SK-N-SH treated with all-trans-retinoic acid at 6 μM for 48 hours (cell line): ENCODE measurements around the gene GRM7.

ENCODE experiments used
- ATAC-seq: fragments of 200-7000 bp; cut with Tn5 transposase; 3 replicates; pipeline ENCODE4 v1.9.1; 2020; ENCODE audit warnings: mild to moderate bottlenecking, moderate library complexity
- CSDC2 ChIP-seq: fragments of 250-450 bp; sonication (Bioruptor Pico); IDR thresholded peaks from 2 replicates; pipeline ENCODE4 v1.5.0; 2020; ENCODE audit warnings: mild to moderate bottlenecking, moderate library complexity
- ESRRG ChIP-seq: fragments of 250-450 bp; sonication (Bioruptor Pico); IDR thresholded peaks from 2 replicates; pipeline ENCODE4 v1.6.1; 2021; ENCODE audit warnings: mild to moderate bottlenecking
- GLIS3 ChIP-seq: fragments of 250-450 bp; sonication (Bioruptor Pico); IDR thresholded peaks from 2 replicates; pipeline ENCODE4 v1.5.0; 2020; ENCODE audit warnings: mild to moderate bottlenecking, moderate library complexity
- ISL1 ChIP-seq: fragments of 250-450 bp; sonication (Bioruptor Pico); IDR thresholded peaks from 2 replicates; pipeline ENCODE4 v2.1.2; 2022; ENCODE audit warnings: mild to moderate bottlenecking, moderate library complexity
- OSR1 ChIP-seq: fragments of 250-450 bp; sonication (Bioruptor Pico); IDR thresholded peaks from 2 replicates; pipeline ENCODE4 v1.8.0; 2022; ENCODE audit warnings: moderate library complexity, mild to moderate bottlenecking, inconsistent platforms
- RARB ChIP-seq: fragments of 250-450 bp; sonication (Bioruptor Pico); IDR thresholded peaks from 2 replicates; pipeline ENCODE4 v1.8.0; 2021; ENCODE audit warnings: mild to moderate bottlenecking, moderate library complexity
- SNAI2 ChIP-seq: fragments of 250-450 bp; sonication (Bioruptor Pico); IDR thresholded peaks from 2 replicates; pipeline ENCODE4 v1.5.0; 2020; ENCODE audit warnings: mild to moderate bottlenecking, moderate library complexity
- TCF4 ChIP-seq: fragments of 250-450 bp; sonication (Bioruptor Pico); IDR thresholded peaks from 2 replicates; pipeline ENCODE4 v1.8.0; 2021; ENCODE audit warnings: mild to moderate bottlenecking, moderate library complexity, borderline replicate concordance
- TOX ChIP-seq: fragments of 250-450 bp; sonication (Bioruptor Pico); IDR thresholded peaks from 2 replicates; pipeline ENCODE4 v1.8.0; 2021; ENCODE audit warnings: mild to moderate bottlenecking, moderate library complexity, borderline replicate concordance
- ZC3H10 ChIP-seq: fragments of 250-450 bp; sonication (Bioruptor Pico); IDR thresholded peaks from 2 replicates; pipeline ENCODE4 v1.5.1; 2021; ENCODE audit warnings: mild to moderate bottlenecking, moderate library complexity
- ZFP30 ChIP-seq: fragments of 450-650 bp; formaldehyde crosslinking; IDR thresholded peaks from 2 replicates; pipeline ENCODE4 v1.5.0; 2022; ENCODE audit warnings: mild to moderate bottlenecking, moderate library complexity
- ZNF565 ChIP-seq: fragments of 450-650 bp; formaldehyde crosslinking; conservative IDR thresholded peaks from 2 replicates; pipeline ENCODE4 v1.5.0; 2020; ENCODE audit warnings: low read depth, mild to moderate bottlenecking, moderate library complexity
- ZNF70 ChIP-seq: fragments of 450-650 bp; formaldehyde crosslinking; IDR thresholded peaks from 2 replicates; pipeline ENCODE4 v1.5.0; 2020; ENCODE audit warnings: mild to moderate bottlenecking, moderate library complexity
- TF ChIP-seq, protein P1 (sequence below): fragments of 250-450 bp; sonication (Bioruptor Pico); IDR thresholded peaks from 2 replicates; pipeline ENCODE4 v1.5.1; 2020; ENCODE audit warnings: low read depth, mild to moderate bottlenecking, moderate library complexity
- TF ChIP-seq, protein P2 (sequence below): fragments of 250-450 bp; sonication (Bioruptor Pico); IDR thresholded peaks from 2 replicates; pipeline ENCODE4 v1.5.1; 2021; ENCODE audit warnings: mild to moderate bottlenecking, moderate library complexity
- TF ChIP-seq, protein P3 (sequence below): fragments of 250-450 bp; sonication (Bioruptor Pico); IDR thresholded peaks from 2 replicates; pipeline ENCODE4 v1.8.0; 2021; ENCODE audit warnings: low read depth, mild to moderate bottlenecking, moderate library complexity, borderline replicate concordance
- TF ChIP-seq, protein P4 (sequence below): fragments of 250-450 bp; sonication (Bioruptor Pico); IDR thresholded peaks from 2 replicates; pipeline ENCODE4 v1.5.0; 2020; ENCODE audit warnings: mild to moderate bottlenecking, moderate library complexity

GRM7 gene

DNA sequence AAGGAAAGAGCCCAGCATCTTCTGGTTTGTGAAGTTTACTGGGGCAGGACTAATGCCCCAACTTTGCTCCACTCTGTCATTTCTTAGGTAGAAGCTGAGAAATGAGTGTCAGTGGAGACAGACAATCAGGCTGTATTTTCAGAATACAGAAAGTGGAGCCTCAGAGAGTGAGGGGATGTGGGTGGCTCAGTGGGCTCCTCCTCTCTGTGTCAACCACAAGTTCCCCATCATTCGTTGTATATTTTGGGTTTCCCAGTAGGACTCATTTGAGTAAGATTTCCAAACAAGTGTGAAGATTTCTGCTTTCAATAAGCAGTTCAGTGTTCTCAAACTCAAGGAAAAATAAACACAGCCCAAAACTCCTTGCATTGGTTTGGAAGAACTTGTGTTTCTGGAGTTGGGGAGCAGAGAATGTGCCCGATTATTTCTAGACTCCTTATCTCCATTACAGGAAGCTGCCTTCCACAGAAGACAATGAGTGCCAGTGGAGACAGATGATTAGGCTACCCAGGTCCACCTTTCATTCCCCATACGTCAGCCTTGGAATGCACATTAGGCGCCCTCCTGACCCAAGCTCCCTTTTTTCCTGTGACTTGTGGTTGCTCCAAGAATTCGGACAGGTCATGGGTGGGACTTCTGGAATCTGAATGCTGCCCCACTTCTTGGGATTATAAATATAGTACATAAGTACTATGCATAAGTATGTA is 848.6 kb downstream of the GRM7 start (continued):
- TF ChIP-seq, protein P1, sequence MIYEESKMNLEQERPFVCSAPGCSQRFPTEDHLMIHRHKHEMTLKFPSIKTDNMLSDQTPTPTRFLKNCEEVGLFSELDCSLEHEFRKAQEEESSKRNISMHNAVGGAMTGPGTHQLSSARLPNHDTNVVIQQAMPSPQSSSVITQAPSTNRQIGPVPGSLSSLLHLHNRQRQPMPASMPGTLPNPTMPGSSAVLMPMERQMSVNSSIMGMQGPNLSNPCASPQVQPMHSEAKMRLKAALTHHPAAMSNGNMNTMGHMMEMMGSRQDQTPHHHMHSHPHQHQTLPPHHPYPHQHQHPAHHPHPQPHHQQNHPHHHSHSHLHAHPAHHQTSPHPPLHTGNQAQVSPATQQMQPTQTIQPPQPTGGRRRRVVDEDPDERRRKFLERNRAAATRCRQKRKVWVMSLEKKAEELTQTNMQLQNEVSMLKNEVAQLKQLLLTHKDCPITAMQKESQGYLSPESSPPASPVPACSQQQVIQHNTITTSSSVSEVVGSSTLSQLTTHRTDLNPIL (CRISPR knock-in tag): no peak
- no peak for TF ChIP-seq OSR1 (CRISPR knock-in tag)
- TF ChIP-seq, protein P2, sequence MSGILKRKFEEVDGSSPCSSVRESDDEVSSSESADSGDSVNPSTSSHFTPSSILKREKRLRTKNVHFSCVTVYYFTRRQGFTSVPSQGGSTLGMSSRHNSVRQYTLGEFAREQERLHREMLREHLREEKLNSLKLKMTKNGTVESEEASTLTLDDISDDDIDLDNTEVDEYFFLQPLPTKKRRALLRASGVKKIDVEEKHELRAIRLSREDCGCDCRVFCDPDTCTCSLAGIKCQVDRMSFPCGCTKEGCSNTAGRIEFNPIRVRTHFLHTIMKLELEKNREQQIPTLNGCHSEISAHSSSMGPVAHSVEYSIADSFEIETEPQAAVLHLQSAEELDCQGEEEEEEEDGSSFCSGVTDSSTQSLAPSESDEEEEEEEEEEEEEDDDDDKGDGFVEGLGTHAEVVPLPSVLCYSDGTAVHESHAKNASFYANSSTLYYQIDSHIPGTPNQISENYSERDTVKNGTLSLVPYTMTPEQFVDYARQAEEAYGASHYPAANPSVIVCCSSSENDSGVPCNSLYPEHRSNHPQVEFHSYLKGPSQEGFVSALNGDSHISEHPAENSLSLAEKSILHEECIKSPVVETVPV (CRISPR knock-in tag): no peak

DNA sequence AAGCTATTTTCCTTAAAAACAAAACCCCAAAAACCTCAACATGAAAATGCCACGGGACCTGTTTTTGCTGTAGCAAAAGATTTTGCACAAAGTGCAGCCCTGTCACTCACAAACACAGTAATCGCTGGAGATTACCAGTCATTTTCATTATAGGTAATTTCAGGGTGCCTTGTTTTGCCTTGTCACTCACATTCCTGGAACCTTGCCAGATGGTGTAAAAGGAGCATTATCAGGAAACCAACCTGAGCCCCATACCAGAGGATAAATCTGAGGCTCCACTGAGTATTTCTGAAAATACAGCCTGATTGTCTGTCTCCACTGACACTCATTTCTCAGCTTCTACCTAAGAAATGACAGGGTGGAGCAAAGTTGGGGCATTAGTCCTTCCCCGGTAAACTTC is 849.4 kb downstream of the GRM7 start:
- ATAC-seq: no peak
- TF ChIP-seq ISL1 (CRISPR knock-in tag): no peak
- no peak for TF ChIP-seq ZNF70 (CRISPR knock-in tag)
- no peak for TF ChIP-seq TCF4 (CRISPR knock-in tag)
- TF ChIP-seq, protein P3, sequence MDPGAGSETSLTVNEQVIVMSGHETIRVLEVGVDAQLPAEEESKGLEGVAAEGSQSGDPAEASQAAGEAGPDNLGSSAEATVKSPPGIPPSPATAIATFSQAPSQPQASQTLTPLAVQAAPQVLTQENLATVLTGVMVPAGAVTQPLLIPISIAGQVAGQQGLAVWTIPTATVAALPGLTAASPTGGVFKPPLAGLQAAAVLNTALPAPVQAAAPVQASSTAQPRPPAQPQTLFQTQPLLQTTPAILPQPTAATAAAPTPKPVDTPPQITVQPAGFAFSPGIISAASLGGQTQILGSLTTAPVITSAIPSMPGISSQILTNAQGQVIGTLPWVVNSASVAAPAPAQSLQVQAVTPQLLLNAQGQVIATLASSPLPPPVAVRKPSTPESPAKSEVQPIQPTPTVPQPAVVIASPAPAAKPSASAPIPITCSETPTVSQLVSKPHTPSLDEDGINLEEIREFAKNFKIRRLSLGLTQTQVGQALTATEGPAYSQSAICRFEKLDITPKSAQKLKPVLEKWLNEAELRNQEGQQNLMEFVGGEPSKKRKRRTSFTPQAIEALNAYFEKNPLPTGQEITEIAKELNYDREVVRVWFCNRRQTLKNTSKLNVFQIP: no peak
- TF ChIP-seq TOX: no peak
- no peak for TF ChIP-seq ZNF565 (CRISPR knock-in tag)
- TF ChIP-seq ZC3H10 (CRISPR knock-in tag): no peak
- no peak for TF ChIP-seq RARB (CRISPR knock-in tag)
- TF ChIP-seq, protein P4, sequence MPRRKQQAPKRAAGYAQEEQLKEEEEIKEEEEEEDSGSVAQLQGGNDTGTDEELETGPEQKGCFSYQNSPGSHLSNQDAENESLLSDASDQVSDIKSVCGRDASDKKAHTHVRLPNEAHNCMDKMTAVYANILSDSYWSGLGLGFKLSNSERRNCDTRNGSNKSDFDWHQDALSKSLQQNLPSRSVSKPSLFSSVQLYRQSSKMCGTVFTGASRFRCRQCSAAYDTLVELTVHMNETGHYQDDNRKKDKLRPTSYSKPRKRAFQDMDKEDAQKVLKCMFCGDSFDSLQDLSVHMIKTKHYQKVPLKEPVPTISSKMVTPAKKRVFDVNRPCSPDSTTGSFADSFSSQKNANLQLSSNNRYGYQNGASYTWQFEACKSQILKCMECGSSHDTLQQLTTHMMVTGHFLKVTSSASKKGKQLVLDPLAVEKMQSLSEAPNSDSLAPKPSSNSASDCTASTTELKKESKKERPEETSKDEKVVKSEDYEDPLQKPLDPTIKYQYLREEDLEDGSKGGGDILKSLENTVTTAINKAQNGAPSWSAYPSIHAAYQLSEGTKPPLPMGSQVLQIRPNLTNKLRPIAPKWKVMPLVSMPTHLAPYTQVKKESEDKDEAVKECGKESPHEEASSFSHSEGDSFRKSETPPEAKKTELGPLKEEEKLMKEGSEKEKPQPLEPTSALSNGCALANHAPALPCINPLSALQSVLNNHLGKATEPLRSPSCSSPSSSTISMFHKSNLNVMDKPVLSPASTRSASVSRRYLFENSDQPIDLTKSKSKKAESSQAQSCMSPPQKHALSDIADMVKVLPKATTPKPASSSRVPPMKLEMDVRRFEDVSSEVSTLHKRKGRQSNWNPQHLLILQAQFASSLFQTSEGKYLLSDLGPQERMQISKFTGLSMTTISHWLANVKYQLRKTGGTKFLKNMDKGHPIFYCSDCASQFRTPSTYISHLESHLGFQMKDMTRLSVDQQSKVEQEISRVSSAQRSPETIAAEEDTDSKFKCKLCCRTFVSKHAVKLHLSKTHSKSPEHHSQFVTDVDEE (CRISPR knock-in tag): no peak
- TF ChIP-seq ESRRG: no peak
- TF ChIP-seq, protein P1 (CRISPR knock-in tag): no peak
- TF ChIP-seq, protein P2 (CRISPR knock-in tag): no peak

DNA sequence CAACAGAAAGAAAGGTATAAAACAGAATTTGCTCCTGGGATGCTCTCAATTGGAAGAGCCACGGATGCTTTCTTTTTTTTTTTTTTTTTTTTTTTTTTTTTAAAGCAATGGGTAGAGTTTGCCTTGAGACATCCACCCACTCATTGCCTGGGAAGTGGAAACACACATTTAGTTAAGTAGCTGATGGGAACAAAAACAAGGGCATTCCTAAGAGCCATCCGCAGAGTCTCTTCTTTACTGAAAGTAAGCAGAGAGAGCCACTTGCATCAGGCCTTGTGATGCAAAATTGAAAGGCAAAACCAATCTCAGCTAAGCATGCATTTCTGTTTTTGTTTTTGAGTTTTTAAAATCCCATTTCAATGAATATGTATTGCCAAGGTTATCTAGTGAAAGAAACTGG is 852.8 kb downstream of the GRM7 start:
- ATAC-seq: no peak
- TF ChIP-seq SNAI2 (no peak), ZFP30 (CRISPR knock-in tag) (no peak), ZNF565 (CRISPR knock-in tag) (no peak), ZNF70 (CRISPR knock-in tag) (no peak), TOX (no peak), ZC3H10 (CRISPR knock-in tag) (no peak), ESRRG (no peak), RARB (CRISPR knock-in tag) (no peak), CSDC2 (CRISPR knock-in tag) (no peak), GLIS3 (CRISPR knock-in tag) (no peak)
- TF ChIP-seq, protein P4 (CRISPR knock-in tag): no peak
- TF ChIP-seq, protein P3: no peak
- TF ChIP-seq, protein P2 (CRISPR knock-in tag): no peak
- TF ChIP-seq, protein P1 (CRISPR knock-in tag): no peak
